Islet of Langerhans (tissue), 1 donor: ENCODE measurements around the gene UGP2.

ENCODE experiments used
- FAIRE-seq: peaks from one replicate; lab custom pipeline; 2011; peaks lifted over from hg19 to GRCh38; lab: Jason Lieb, UNC

The UGP2 gene

GRCh38 chr2:63865159-63865799 is 23.6 kb downstream of the UGP2 start:
- no peak for FAIRE-seq

- FAIRE-seq: no peak
Measured at GRCh38 chr2:63866009-63866709, 24.5 kb downstream of the UGP2 start.

GRCh38 chr2:63870679-63871078 is 29.0 kb downstream of the UGP2 start:
- FAIRE-seq: no peak

- no peak for FAIRE-seq
Measured at GRCh38 chr2:63871864-63872263, 30.2 kb downstream of the UGP2 start.

GRCh38 chr2:63872571-63873328 is 31.1 kb downstream of the UGP2 start:
- FAIRE-seq: no peak

GRCh38 chr2:63874204-63875130 is 32.8 kb downstream of the UGP2 start:
- FAIRE-seq: no peak

- no peak for FAIRE-seq
Measured at GRCh38 chr2:63875131-63875527, 33.4 kb downstream of the UGP2 start.

GRCh38 chr2:63875559-63876245 is 34.0 kb downstream of the UGP2 start:
- FAIRE-seq: no peak

- no peak for FAIRE-seq
Measured at GRCh38 chr2:63876311-63876710, 34.6 kb downstream of the UGP2 start.

- no peak for FAIRE-seq
Measured at GRCh38 chr2:63878486-63878885, 36.8 kb downstream of the UGP2 start.

GRCh38 chr2:63879876-63880433 is 38.3 kb downstream of the UGP2 start:
- no peak for FAIRE-seq

- FAIRE-seq: no peak
Measured at GRCh38 chr2:63880625-63881024, 38.9 kb downstream of the UGP2 start.

- no peak for FAIRE-seq
Measured at GRCh38 chr2:63881205-63881604, 39.5 kb downstream of the UGP2 start.

GRCh38 chr2:63882395-63883105 is 40.9 kb downstream of the UGP2 start:
- no peak for FAIRE-seq

- FAIRE-seq: no peak
Measured at GRCh38 chr2:63886445-63886844, 44.7 kb downstream of the UGP2 start.

- no peak for FAIRE-seq
Measured at GRCh38 chr2:63888053-63888452, 46.4 kb downstream of the UGP2 start.

GRCh38 chr2:63888490-63889402 is 47.0 kb downstream of the UGP2 start:
- peak; percentile 85 for FAIRE-seq

- no peak for FAIRE-seq
Measured at GRCh38 chr2:63890678-63891077, 49.0 kb downstream of the UGP2 start.

- FAIRE-seq: peak; percentile 9
Measured at GRCh38 chr2:63891488-63892030, 49.9 kb downstream of the UGP2 start.
